HG03039 (cell line): Measurements from ENCODE around the gene NINL.

Experiments used
- ATAC-seq: cut with Tn5 transposase; IDR thresholded peaks from one replicate; pipeline ENCODE4 v1.9.1; 2021; ENCODE audit warnings: mild to moderate bottlenecking, moderate library complexity; ENCODE audit not compliant: unreplicated experiment

Gene NINL

DNA sequence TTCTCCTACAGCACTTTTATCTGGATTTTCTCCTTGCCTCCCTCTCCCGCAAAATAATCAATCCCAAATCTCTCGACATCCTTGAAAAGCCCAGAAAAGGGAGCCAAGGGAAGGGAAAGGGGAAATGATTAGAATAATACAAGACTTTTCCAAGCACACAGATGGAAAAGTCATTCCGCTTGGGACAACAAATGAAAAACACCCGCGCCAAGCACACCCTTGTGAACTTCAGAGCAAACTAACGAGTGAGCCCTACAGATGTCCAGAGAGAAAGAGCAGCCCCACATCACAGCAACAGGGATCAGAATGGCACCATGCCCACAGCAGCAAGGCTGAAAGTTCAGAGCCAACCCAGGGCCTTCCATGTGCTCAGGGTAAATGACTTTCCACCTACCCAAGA lies 49.6 kb downstream of the NINL start:
- no peak for ATAC-seq

DNA sequence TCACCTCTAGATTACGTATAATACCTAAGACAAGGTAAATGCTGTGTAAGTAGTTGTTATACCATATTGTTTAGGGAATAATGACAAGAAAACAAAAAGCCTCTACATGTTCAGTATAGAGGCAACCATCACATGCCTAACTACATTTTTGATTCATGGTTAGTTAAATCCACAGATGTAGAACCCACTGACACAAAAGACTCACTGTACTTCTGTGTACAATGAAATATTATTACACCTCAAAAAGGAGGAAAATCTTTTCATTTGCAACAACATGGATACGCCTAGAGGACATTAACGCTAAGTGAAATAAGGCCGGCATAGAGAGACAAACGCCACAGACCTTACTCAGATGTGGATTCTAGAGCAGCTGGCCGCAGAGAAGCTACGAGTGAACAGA lies 50.5 kb downstream of the NINL start:
- ATAC-seq = no peak

DNA sequence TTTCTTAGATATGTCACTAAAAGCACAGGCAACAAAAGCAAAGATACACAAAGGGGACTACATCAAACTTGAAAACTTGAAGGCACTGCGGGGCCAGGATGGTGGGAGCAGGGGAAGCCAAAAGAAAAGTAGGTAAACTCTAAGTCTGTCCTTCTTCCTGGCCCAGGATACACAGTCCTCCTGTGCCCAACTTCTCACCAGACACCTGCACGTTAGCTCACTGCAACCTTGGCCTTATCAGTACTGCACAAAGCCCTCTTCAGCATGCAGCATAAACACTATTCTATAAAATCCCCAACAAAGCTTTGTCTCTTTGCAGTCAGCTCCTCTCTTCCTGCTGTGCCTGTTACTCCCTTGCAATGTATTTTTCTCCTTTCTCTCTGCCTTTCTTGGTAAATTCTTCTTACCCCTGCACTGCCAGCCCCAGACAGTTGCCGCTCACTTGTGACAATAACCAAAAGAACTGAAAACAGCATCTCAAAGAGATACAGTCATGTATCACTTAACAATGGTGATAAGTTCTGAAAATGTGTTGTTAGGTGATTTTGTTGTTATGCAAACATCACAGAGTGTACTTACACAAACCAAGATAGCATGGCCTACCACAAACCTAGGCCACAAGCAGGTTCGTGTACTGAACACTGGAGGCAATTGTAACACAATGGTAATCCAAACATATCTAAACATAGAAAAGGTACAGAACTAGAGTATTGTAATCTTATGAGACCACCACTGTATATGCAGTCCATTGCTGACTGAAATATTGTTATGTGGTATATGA lies 51.2 kb downstream of the NINL start:
- no peak for ATAC-seq

DNA sequence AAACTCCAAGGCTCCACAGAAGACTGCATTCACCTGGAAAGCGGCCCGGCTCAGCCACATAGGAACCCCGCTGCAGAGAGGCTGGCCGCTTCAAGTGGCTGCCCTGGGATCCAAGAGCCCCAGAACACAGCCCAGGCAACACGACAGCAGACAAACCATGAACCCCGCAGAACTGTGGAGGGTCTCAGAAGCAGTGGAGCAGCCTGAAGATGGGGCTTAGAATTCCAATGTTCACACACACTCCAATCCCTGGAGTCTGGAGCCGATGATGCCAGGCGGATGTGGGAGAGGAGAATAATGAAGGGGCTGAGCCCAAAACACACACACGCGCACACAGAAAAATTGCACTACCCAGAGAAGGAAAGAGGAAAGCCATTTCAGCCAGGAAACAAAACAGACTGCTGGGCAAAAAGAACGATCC lies 52.4 kb downstream of the NINL start:
- no peak for ATAC-seq

DNA sequence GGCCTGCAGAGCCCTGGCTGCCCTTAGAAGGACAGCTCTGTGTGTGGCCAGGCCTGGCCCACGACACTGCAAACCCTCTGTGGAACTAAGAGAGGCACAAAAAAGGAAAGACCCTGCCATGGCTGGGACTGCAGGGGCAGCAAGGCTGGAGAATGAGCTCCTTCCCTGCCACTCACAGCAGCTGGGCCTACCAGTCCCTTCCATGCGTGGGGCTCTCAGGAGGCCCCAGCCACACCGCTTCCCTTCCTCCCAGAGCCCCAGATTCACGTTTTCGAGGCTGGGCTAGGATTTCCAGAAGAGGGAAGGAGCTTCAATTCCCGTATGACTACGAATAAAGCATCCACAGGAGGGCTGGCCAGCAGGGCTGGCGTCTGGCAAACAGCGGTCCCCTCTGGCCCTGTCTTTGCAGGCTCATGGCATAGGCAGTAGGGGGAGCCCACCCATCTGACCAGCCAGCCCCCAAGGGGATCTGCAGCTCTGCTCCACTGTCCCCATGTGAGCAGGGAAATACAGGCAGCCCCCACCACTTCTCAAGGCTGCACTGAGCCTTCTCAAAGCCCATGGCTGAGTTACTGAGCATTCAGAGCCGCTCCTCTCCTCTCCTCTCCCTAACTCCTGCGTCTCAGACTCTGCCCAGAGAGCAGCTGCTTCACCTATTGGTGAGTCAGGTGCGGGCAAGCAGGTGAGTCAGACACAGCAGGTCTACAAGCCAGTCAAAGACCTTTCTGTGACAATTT lies 53.1 kb downstream of the NINL start:
- no peak for ATAC-seq

DNA sequence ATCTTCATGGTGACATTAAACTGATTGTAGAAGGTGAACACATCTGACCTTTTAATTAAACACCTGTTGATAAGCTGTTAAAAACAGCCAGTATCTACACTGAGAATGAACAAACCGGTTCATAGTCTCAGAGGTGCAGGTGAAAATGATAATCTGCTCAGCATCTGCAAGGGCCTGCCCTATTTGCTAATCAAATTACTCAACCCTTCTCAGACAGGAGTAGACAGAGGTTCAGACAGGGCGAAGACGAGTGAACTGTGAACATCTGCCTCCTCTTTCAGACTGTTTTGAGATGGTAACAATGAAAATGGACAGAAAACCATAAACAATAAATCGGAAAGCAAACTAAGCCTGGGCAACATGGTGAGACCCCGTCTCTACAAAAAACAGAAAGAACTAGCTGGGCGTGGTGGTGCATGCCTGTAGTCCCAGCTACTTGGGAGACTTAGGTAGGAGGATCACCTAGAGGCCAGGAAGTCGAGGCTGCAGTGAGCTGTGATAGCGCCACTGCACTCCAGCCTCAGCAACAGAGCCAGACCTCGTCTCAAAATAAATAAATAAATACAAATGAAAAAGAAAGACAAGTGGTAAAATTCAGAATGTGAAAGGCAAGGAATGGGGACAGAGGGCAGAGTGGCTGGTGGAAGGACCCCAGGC lies 55.9 kb downstream of the NINL start:
- no peak for ATAC-seq

DNA sequence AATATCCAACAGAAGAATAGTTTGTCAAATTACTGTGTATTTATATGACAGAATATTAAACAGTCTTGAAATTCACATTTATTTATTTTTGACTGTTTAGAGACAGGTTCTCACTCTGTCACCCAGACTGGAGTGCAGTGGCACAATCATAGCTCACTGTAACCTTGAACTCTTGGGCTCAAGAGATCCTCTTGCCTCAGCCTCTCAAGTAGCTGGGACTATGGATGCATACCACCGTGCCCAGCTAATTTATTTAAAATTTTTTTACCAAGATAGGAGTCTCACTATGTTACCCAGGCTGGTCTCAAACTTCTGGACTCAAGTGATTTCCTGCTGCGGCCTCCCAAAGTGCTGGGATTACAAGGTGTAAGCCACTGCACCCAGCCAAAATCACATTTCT lies 57.4 kb downstream of the NINL start:
- ATAC-seq = no peak

DNA sequence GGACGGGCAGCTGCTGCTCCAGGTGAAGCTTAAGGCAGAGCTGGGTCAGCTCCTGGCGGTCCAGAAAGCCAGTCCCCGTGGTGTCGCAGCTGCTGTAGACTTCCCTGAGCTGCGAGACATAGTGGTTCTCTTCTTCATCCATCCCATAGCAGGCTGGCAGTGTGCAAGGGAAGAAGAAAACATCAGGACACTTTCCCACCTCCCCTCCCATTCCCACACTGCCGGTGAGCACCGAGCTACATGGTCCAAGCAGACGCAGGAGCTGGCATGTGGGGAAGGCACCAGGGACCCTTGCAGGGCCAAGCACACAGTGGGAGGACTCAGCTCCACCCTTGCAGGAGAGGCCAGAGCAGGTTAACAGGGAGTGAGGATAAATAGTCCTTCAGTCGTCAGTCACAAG lies 58.9 kb downstream of the NINL start:
- no peak for ATAC-seq

DNA sequence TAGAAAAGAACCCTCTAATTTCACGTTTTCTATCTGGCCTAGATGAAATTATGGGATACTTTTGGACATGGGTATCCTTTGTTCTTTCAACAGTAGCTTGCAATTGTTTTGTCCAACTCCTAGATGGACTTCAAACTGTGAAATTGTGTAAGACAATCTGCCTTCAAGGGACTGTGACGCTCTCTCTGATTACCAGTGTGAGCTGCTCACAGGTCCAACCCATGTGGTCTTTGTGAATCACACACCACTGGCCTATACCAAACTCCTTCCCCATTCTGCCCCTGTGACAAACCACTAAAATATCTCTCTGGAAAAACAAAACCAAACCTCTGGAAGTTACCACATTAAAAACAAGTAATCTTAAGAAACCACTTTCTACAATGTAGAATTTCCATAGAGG lies 59.5 kb downstream of the NINL start:
- ATAC-seq = no peak

DNA sequence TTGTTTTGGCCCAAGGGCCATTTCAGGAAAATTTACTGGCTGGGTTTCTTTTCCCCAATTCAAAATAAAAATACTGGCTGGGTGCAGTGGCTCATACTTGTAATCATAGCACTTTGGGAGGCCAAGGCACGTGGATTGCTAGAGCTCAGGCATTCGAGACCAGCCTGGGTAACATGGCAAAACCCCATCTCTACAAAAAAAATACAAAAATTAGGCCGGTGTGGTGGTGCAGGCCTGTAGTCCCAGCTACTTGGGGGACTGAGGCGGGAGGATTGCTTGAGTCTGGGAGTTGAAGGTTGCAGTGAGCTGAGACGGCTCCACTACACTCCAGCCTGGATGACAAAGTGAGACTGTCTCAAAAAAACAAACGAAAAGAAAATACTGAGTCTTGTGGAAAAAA lies 60.0 kb downstream of the NINL start:
- ATAC-seq = no peak

DNA sequence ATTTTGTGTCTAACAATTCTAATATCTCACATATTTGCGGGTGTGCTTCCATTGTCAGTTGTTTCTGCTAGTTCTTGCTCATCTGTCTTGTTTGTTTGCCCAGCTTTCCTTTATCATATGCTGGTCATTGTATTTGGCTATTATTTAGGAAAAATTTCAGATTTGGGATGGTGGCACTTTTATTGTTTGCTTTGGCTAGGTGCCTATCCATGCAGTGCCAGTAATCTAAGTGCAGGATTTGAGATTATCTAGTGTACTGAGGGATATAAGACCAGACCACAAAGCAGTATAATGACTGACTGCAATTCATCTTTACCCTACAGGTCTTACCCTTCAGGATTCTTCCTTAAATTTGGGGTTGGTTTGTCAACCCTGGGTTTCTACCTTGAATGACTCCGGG lies 63.9 kb downstream of the NINL start:
- ATAC-seq = no peak

DNA sequence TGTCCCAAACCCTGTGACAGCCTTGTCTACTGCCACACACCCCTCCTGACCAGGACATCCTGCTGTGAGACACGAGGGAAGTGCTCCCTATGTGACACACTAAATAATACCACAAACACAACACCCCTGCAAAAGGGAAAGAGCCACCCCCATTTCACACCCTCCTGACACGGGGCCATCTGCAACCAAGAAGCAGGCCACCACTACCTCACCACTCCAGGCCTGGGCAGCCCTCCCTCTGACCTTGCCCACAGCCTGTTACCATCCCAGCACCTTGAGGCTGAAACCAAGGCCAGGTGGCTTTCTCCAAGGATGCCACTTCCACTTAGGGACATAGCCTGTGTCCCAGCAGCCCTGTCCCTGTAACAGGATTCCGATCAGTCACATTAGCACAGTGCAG lies 68.2 kb downstream of the NINL start:
- ATAC-seq = no peak

DNA sequence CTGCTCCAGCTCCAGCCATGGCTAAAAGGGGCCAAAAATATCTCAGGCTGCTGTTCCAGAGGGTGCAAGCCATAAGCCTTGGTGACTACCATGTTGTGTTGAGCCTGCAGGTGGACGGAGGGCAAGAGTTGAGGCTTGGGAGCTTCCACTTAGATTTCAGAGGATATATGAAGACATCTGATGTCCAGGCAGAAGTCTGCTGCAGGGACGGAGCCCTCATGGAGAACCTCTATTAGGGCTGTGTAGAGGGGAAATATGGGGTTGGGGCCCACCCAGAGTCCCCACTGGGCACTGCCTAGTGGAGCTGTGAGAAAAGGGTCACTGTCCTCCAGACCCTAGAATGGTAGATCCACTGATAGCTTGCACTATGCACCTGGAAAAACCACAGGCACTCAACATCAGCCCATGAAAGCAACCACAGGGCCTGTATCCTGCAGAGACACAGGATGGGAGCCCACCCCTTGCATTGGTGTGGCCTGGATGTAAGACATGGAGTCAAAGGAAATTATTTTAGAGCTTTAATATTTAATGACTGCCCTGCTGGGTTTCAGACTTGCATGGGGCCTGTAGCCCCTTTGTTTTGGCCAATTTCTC lies 70.5 kb downstream of the NINL start:
- ATAC-seq = no peak

DNA sequence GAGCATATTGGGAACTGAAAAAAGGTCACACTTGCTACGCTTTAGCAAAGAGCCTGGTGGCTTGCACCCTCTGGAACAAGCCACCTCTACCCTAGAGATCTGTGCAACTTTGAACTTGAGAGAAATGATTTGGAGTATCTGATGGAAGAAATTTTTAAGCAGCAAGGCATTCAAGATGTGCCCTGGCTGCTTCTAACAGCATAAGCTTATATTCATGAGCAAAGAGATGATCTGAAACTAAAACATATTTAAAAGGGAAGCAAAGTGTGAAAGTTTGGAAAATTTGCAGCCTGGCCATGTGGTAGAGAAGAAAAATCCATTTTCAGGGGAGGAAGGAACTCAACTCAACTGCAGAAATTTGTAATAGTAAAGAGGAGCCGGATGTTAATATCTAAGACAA lies 71.1 kb downstream of the NINL start:
- ATAC-seq = no peak

DNA sequence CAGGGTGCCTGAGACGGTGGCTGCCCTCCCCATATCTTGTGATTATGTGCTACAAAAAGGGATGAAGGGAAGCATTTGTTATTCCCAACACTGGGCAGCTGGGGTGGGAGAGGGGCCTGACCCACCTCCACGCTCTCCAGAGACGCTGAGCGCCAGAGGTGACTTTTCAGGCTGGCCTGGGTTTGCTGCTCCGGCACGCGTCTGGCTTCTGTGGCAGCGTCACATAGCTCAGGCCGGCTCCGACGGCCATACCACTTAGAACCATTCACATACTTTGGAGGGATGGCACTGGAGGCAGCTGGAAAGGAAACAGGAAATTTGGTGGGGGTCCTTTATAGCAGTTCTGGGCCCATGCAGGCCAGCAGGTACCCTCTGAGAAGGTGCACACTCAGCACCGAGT lies 72.6 kb downstream of the NINL start:
- no peak for ATAC-seq

DNA sequence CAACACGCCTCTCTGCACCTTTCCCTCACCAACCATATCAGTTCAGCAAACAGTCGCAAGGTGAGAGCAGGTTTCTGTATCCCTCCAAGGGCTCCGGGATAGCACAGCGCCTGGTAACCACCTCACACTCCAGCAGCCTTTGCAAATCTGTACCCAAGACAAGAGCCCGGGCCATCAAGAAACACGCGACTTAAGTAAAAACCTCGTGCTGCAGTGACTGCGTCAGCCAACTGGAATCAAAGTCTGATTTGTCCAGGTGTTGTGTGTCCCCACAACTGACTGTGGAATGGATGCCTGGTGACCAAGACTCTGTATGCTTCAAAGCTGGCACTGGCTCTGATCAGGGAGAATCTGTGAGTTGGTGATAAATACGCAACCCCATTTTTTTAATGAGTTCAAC lies 74.1 kb downstream of the NINL start:
- no peak for ATAC-seq

DNA sequence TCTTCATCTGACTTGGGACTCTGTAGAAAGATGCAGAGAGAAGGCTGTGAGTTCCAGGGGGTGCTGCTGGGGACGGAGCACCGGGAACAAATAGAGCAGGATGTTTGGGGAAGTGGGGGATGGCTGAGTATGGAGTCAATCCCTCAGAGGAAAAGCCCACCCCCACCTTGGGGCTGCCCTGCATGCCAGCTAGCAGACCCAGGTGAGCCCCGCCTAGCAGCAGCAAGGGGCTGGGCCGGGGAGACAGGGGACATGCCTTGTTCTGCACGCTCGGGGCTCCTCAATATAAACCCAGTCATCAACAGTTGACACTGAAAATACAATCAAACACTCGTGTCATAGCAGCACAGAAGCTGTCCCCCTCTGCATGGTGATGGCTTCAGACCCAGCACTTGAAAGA lies 74.6 kb downstream of the NINL start:
- no peak for ATAC-seq

DNA sequence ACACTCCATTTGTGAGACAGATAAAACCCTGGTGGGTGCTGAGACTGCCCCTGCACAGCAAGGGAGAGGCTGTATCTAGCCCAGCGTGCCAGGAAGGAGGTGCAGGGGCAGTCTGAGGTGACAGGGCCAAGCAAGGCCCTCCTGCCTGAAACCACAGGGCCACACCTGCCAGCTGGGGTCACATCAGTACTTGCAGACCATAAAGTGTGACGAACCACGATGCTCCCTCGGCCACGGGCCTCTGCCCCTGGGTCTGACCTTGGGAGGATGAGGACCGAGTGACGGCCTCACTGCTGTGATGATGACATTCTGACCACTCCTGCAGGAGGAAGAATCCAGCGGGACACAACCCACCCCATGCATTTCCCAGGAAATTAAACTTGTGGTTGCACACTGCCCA lies 75.1 kb downstream of the NINL start:
- ATAC-seq = no peak

DNA sequence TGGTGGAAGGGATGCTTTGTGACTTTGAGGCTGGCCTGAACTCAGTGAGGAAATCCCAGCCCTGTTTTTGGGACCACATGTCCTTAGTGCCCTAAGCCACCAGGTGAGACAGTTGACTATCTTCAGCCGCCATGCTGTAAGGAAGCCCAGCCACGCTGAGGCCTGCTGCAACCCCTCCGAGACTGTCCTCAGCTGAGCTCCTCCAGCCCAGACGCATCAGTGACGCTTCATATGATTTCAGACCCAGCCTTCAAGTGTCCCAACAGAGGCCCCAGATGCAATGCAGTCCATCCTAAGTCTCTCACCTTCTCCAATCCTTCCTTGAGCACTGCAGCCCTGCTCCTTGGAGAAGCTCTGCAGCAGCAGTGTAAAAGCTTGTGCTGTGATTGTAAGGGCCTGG lies 76.2 kb downstream of the NINL start:
- no peak for ATAC-seq

DNA sequence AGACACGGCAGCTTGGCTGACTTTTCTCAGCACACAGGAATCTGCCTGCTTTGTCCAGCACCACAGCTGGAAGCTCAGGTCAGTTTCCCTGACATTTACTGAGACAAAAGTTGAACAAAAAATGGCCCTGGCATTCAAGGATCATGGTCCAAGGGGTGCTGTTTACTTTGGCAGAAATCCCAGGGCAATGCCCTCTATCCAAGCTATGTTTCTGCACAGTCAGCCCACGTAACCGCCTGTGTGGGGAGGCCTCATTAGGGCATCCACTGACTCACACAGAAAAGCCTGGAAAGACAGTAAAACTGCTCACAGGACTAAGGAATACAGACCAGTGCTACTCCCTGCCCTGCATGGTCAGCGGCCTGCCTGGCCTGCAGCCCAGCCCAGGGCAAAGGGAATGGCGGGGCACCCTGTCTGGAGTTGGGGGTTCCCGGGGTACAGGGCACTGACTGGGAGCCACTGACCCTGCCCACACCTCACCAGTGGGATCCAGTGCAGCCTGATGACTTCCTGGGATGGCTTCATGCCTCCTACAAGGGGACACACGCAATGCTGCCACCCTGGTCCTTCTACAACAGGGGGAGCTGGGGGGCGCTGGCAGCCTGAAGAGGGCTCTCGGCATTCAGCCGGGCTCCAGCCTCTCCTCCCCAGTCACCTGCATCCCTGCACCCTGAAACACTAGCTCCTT lies 77.1 kb downstream of the NINL start:
- ATAC-seq = no peak

DNA sequence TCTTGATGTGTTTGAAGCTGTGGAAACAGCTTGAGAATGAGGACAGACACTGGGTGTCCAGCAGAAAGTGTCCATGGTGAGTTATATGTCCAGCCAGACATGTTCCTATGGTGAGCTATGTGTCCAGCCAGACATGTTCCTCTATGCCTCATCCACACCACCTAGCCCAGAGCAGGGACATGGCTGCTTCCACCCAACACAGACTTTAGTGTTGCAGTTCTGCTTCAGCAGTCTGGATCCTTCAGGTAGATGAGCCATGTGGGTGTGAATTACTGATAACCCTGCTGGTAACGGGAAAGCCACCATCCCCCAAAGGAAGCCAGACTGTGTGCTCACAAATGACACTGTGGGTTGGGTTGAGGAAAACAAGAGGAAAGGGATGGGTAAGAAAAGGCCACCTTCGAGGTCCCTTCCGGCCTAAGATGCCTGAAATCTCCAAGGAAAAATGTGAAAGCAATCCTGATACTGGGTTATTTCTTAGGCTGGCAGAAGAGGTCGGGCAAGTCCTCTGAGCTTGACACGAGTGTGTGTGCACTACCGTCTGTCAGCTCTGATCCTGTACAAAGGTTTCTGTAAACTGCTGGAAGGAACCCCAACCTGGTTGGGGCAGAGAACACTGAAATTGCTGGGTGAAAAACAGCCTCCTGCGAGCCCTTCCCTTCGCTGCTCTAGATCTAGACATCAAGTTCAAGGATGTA lies 77.8 kb downstream of the NINL start:
- no peak for ATAC-seq
